NB4 (cell line): ENCODE measurements around the gene ABCC3.

ENCODE experiments used
- CTCF ChIP-seq: IDR thresholded peaks from one replicate; pipeline ENCODE4 v1.5.1; 2012; ENCODE audit warnings: low read depth, low read length
- MAX ChIP-seq: IDR thresholded peaks from 2 replicates; pipeline ENCODE4 v1.6.1; 2011; ENCODE audit warnings: low read depth, low read length
- POLR2A ChIP-seq: IDR thresholded peaks from 2 replicates; pipeline ENCODE4 v1.6.1; 2011; ENCODE audit warnings: mild to moderate bottlenecking; ENCODE audit not compliant: insufficient read length; ENCODE audit errors: extremely low read depth

DNA sequence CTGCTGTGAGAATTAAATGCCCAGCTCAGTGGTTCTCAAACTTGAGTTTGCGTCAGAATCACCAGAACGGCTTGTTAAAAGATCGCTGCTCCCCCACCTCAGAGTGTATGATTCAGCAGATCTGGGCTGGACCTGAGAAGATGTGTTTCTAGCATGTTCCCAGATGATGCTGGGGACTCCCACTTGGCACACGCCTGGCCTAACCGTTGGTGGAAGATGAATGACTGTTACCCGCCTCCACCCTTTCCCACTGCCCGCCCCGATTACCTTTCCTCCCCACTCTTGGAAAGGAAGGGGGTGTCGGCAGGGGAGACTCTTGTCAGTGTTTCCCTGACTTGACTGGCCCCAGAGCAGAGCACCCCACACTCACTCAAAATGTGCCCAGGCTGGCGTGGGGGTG is 29.3 kb upstream of the ABCC3 start:
- TF ChIP-seq CTCF: no peak
- TF ChIP-seq POLR2A: no peak
- no peak for TF ChIP-seq MAX
